ENCODE data around the gene GNA14. TPM values are rescaled to one million over a fixed set of nuclear protein-coding genes. Genes with fewer than 3 reads are reported as not detected.

The GNA14 gene
- 1 to 10 TPM in 1 of 2 donors, under 1 TPM in 1; 0.62 to 8.0 TPM for total RNA-seq
- polyA plus RNA-seq (2013, experiment 1 of 2) = 0.78 TPM
- 1.2 TPM for polyA plus RNA-seq (2013, experiment 2 of 2)
- long read RNA-seq, experiment 1, partial matches to known transcripts = 0 of 1 reads
- long read RNA-seq, experiment 1, other reads (novel, unspliced or antisense) = 0 of 1 reads
- long read RNA-seq, experiment 2, partial matches to known transcripts = 0 of 1 reads
- long read RNA-seq, experiment 2, other reads (novel, unspliced or antisense) = 0 of 1 reads
- long read RNA-seq, experiment 3, transcript GNA14-201 (7 exons, 2,482 nt) = major isoform, 91 of 96 reads
- long read RNA-seq, experiment 3, partial matches to known transcripts = 3 of 96 reads
- long read RNA-seq, experiment 3, other reads (novel, unspliced or antisense) = 2 of 96 reads
- long read RNA-seq, experiment 4, partial matches to known transcripts = 1 of 1 reads
- long read RNA-seq, experiment 4, other reads (novel, unspliced or antisense) = 0 of 1 reads

GRCh38 chr9:77648234-77649108 lies at the start of gene GNA14:
TSS of gene GNA14 (minus strand) at chr9:77648322. CDS start at chr9:77647793, 529 bp downstream.
- DNase-seq = peak; percentile 91
- H3K4me3 ChIP-seq (ENCODE audit: low read length) = peak within 1 kb of the TSS; percentile 73
- Mint-ChIP-seq H3K27ac (no peak within 1 kb of the TSS), H3K9me3 (no peaks in the 10 kb centered on the region), H3K36me3 (ENCODE audit: low read depth) (no peaks in the 10 kb centered on the region), H3K27me3 (ENCODE audit: insufficient read depth) (peaks cover 32% of the 10 kb centered on the region), H3K4me3 (peak within 1 kb of the TSS; percentile 70), H3K4me1 (peaks cover 2% of the 10 kb centered on the region)
- peak; percentile 50 for TF ChIP-seq CTCF (conservative IDR thresholded peaks at IDR 0.05)
- WGBS, 2 experiments (ENCODE audit: insufficient coverage in 1 of 2, insufficient read length in 1 of 2) = 13 to 21% methylated on average over 19 to 46 of the region's 46 CpGs
- peaks cover 48% of the 10 kb centered on the region for H3K27me3 ChIP-seq (ENCODE audit: control insufficient read depth, insufficient read depth, low read length, poor library complexity, severe bottlenecking)
- no peak within 1 kb of the TSS for H3K27ac ChIP-seq (ENCODE audit: low read depth, low read length)
- no peak within 1 kb of the TSS for H3K9ac ChIP-seq (ENCODE audit: extremely low read depth, low read length, poor library complexity, severe bottlenecking)
- no peaks in the 10 kb centered on the region for H3K4me1 ChIP-seq (ENCODE audit: control insufficient read depth, insufficient read depth, low read length)
- no peaks in the 10 kb centered on the region for H3K9me3 ChIP-seq (ENCODE audit: control insufficient read depth, low read length)
- no peaks in the 10 kb centered on the region for H3K36me3 ChIP-seq (ENCODE audit: control insufficient read depth, insufficient read depth, low read length)

GRCh38 chr9:77697238-77697984 lies 49.3 kb upstream of the GNA14 start:
- no peaks in the 10 kb centered on the region for H3K36me3 ChIP-seq (ENCODE audit: control insufficient read depth, insufficient read depth, low read length)
- 93 to 100% methylated on average over 1 of the region's 1 CpG for WGBS, 2 experiments (ENCODE audit: insufficient coverage in 1 of 2, insufficient read length in 1 of 2)

More at GRCh38 chr9:77697238-77697984, 49.3 kb upstream of the GNA14 start:
- no peak overlapping the region for H3K27ac Mint-ChIP-seq
- no peak overlapping the region for H3K27ac ChIP-seq (ENCODE audit: low read depth, low read length)
- no peaks in the 10 kb centered on the region for H3K36me3 Mint-ChIP-seq (ENCODE audit: low read depth)
- H3K4me1 Mint-ChIP-seq = peaks cover 4% of the 10 kb centered on the region
- no peak overlapping the region for H3K4me3 Mint-ChIP-seq
- no peaks in the 10 kb centered on the region for H3K27me3 Mint-ChIP-seq (ENCODE audit: insufficient read depth)
- H3K9me3 ChIP-seq (ENCODE audit: control insufficient read depth, low read length) = peaks cover 6% of the 10 kb centered on the region
- no peak overlapping the region for H3K4me3 ChIP-seq (ENCODE audit: low read length)
- no peaks in the 10 kb centered on the region for H3K27me3 ChIP-seq (ENCODE audit: control insufficient read depth, insufficient read depth, low read length, poor library complexity, severe bottlenecking)
- H3K4me1 ChIP-seq (ENCODE audit: control insufficient read depth, insufficient read depth, low read length) = no peaks in the 10 kb centered on the region
- no peak for DNase-seq
- H3K9ac ChIP-seq (ENCODE audit: extremely low read depth, low read length, poor library complexity, severe bottlenecking) = no peak overlapping the region
- TF ChIP-seq CTCF (conservative IDR thresholded peaks at IDR 0.05) = no peak
- peaks cover 8% of the 10 kb centered on the region for H3K9me3 Mint-ChIP-seq
